Measurements from ENCODE around the gene INKA2. TPM values are rescaled to one million over a fixed set of nuclear protein-coding genes. Genes with fewer than 3 reads are reported as not detected.

The INKA2 gene
- total RNA-seq: 3.0 and 4.0 TPM in 2 replicates

DNA sequence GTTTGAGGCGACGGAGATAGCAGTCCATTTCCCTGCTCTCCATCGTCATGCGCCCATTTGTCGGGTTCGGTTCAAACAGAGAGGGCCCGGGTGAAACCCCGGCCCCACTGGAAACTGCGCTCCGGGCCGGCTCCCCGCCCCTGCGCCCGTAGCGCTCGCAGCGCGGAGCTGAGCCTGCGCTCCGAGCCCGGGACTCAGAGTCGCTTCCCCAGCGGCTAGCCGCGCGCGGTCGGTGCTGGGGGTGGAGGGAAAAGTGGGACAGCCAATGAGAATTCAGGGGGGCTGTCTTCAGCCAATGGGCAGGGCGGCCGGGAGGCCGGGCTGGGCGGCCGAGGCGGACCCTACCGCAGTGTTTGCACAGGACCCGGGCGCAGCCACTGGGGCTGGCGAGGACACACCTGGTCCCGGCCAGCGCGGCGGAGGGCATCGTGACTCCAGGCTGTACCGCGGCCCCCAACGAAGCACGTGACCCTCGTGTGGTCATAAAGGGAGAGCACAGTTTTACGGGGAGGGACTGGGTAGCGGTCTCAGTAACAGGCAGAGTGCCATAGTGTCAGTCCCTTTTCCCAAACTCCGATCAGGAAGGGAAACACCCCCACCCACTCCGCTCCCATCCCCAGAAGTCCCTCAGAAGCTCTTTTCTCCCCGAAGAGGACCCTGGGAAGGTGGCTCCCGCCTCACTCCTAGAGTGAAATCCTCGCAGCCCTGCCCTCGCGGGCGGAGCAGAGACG, at the start of gene INKA2:
INKA2 (minus strand) TSS at position 202 of the 731 bp plus-strand sequence; CDS start at position 49, 153 bp downstream.
- intact Hi-C loops (cut with micrococcal nuclease): loop anchor here (1.0 to 5.0 kb wide), 3 partner anchors 16 to 112 kb away; partner anchors contain the start of gene DDX20

GRCh38 chr1:111786669-111787207, 47.5 kb upstream of the INKA2 start:
- intact Hi-C loops (cut with micrococcal nuclease): no loop called here

- intact Hi-C loops (cut with micrococcal nuclease): no loop called here
Measured at GRCh38 chr1:111784273-111784901, 45.2 kb upstream of the INKA2 start.

DNA sequence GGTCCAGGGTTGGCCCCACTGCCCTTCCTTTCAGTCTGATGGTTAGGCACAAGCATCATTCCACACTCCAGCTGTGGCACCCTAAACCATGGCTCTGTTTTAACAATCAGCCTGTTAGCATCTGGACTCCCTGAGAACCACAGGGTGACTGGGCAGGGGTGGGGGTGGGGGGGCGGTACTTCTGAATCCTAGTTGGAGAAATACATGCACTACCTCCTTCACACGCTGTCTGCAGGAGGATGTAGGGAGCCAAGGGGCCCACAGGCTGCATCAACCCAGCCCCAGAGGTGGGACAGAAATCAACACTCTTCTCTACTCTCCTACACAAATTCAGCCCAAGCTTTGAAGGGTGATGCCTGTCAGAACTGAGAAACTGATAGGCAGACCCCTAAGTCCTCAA, 40.4 kb upstream of the INKA2 start:
- intact Hi-C loops (cut with micrococcal nuclease): no loop called here

DNA sequence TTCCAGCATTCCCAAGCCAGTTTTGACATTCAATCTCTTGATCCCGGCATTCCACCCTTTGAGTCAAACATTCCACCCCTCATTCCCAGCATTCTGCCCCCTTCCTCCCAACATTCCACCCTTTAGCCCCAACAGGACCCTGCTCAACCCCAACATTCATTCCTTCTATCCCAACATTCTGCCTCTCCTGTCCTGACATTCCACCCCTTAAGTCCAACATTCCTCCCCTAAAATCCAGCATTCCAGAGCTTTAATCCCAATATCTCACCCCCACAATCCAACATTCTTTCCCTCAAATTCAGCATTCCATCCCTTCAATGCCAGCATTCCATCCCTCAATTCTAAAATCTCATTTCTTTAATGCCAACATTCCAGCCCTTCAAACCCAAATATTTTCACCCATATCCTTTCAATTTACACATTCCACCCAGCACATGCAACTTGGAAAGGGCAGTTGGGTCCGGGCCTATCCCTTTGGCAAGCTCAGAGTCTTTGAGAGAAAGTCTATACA, 39.4 kb upstream of the INKA2 start:
- intact Hi-C loops (cut with micrococcal nuclease): no loop called here

GRCh38 chr1:111778066-111778465, 38.9 kb upstream of the INKA2 start:
- intact Hi-C loops (cut with micrococcal nuclease): no loop called here

DNA sequence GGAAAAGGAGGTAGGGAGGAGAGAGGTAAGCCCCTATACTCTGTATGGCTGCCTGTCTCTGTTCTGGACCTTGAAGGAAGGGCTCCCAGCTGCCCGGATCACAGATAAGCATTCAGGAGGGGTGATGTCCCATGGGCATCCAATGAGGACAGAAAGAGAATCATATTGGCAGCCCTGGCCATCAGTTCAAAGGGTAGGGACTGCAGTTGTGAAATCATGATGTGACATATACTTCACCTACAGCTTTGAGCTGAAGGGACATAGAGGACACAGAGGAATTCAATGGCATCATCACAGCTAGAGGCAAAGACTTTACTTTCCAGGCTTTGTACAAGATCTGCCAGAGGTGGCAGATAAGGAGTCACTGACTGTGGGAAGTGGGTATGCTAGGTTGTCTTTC, 38.1 kb upstream of the INKA2 start:
- intact Hi-C loops (cut with micrococcal nuclease): no loop called here

DNA sequence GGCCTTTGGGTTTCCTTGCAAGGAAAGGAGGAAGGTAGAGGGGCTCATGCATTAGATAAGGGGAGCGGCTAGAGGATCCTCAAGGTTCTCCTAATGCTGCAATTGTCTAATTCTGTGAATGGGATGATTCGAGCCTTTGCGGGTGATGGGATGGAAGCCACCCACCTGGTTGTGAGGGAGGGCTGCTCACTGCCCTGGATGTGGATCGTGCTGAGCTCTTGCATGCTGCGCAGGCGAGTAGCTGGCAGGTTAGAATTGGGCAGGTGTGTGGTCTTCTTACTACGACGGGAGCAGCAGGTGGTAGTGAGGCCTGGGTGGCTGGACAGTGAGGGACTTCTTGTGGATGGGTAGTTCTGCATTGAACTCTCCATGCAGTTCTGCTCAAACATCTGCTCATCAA, 37.7 kb upstream of the INKA2 start:
- intact Hi-C loops (cut with micrococcal nuclease): no loop called here

DNA sequence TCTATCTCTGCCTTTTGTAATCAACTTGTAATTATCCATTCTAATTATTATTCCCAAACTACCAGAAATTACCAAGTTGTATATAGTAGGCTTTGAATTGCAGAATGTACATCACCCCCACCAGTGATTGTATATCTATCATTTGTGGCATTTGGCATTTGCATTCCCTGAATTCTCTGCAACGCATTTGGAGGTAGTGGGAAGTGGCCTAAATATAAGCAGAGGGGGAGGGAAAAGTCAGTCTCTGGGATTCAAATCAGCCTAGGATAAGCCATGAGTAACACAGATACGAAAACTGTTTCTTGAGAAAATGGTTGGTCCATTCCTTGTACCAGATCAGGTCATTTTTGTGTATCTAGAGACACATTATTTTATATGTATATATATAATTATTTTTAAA, 37.2 kb upstream of the INKA2 start:
- intact Hi-C loops (cut with micrococcal nuclease): no loop called here

DNA sequence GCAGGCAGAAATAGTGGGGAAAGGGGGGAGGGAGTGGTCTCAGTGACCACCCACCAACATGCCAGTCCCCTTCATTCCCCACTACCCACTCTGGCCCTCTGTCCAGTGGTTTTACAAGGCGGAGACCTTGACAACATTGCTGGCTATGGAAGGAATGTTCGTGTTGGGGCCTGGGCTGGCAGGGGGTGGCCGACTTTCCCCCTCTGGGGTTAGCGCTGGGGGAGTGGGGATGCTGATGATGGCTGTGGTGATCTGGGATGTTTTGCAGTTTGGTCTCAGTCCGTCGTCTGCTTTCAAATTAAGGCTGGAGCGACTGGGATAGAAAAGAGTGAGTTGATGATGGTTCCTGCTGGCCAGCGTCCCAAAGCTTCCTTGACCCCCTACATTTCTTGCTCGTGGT, 36.8 kb upstream of the INKA2 start:
- intact Hi-C loops (cut with micrococcal nuclease): no loop called here

DNA sequence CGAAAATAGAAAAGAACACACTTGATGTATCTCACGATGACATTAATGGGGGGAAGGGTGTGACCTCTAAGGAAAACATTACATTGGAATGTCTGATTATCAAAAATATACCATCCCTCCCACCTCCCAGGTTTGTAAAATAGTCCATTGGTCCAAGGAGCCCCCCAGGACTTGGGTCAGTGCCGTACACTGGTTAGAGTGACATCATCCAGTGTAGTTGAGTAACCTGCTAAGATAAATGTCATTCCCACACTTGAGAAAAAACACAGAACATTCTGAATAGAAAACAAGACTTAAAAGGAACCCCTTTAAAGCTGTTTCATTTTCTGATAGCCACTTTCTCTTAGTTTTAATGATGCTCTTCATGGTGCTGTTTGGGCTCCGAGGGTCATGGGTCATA, 31.7 kb upstream of the INKA2 start:
- intact Hi-C loops (cut with micrococcal nuclease): no loop called here

- intact Hi-C loops (cut with micrococcal nuclease): loop anchor here (1.0 kb wide), 1 partner anchor 54 kb away; no protein-coding TSS in a partner anchor
Measured at GRCh38 chr1:111769517-111770146, 30.4 kb upstream of the INKA2 start.

- intact Hi-C loops (cut with micrococcal nuclease): loop anchor here (1.0 kb wide), 1 partner anchor 53 kb away; no protein-coding TSS in a partner anchor
Measured at GRCh38 chr1:111768625-111769024, 29.4 kb upstream of the INKA2 start.

GRCh38 chr1:111768023-111768422, 28.8 kb upstream of the INKA2 start:
- intact Hi-C loops (cut with micrococcal nuclease): no loop called here

- intact Hi-C loops (cut with micrococcal nuclease): no loop called here
Measured at GRCh38 chr1:111762332-111762731, 23.1 kb upstream of the INKA2 start.

- intact Hi-C loops (cut with micrococcal nuclease): no loop called here
Measured at GRCh38 chr1:111761717-111762116, 22.5 kb upstream of the INKA2 start.

DNA sequence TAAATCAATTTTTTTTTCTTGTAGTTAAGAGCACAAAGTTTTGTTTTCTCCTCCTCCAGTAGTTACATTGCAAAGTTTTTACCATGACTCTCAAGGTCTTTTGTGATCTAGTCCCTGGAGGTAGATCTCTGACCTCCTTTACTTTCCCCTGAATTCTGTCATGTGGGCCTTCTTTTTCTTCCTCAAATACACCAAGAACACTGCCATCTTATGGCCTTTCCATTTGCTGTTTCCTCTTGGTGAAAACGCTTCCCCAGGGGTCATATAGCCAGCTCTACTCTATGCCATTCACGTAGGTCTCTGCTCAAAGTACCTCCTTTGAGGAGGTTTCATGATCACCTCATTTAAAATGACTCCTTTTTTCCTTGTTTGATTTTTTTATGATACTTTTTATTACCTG, 19.2 kb upstream of the INKA2 start:
- intact Hi-C loops (cut with micrococcal nuclease): loop anchor here (5.0 to 10.0 kb wide), 4 partner anchors 541 to 884 kb away; partner anchors contain the start of genes CD53 and LRIF1

DNA sequence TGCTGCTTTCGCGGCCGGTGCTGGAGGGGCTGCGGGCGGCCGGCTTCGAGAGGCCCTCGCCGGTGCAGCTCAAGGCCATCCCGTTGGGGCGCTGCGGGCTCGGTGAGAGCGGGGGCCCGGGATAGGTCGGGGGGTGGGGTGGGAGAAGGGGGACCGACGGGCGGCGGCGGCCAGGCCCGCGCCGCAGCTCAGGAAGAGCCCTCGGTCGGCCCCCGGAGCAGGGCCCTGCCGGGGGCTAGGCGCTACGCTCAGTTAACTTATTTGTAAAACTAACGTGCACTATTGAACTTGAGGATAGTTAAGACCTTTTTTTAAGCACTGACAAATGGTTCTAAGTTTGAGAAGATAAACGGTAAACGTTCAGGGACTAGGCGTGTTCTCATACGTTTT, 16.9 kb upstream of the INKA2 start:
- intact Hi-C loops (cut with micrococcal nuclease): loop anchor here (5.0 to 10.0 kb wide), 4 partner anchors 539 to 881 kb away; partner anchors contain the start of genes CD53 and LRIF1

DNA sequence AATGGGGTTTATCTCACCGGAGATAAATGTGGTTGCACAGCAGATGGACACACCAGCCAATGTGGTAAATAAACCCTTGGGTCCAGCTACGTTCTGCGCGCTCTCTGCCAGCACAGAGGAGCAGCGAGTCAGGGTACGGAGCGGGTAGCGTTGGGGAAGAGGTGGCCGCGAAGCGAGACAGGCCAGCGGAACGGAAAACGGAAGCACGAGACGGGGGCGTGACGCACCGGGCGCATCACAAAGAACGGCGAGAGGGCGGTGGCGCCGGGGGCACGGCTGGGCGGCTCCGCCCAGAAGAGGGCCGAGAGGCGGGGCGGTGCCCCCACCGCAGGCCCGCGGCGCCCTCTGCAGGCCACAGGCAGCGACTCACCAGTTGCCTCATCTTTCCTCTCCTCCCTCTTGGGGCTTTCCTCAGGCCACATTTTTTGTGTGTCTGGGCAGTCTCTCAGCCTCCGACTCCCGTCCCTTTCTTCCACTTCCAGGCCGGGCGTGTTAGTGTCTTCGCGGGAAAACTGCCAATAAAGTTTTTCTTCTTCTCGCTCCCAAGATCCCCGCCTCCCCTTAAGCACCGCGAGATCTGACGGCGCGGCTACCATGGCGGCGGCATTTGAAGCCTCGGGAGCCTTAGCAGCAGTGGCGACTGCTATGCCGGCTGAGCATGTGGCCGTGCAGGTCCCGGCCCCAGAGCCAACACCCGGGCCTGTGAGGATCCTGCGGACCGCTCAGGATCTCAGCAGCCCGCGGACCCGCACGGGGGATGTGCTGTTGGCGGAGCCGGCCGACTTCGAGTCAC, 16.3 kb upstream of the INKA2 start, which contains the start of gene DDX20:
DDX20 (plus strand) TSS at position 571 of the 793 bp plus-strand sequence; CDS start at position 595, 24 bp downstream.
- intact Hi-C loops (cut with micrococcal nuclease): loop anchor here (1.0 to 10.0 kb wide), 10 partner anchors 16 to 881 kb away; partner anchors contain the start of genes ATP5PB, CD53, INKA2 and LRIF1

- intact Hi-C loops (cut with micrococcal nuclease): loop anchor here (1.0 to 10.0 kb wide), 10 partner anchors 16 to 880 kb away; partner anchors contain the start of genes ATP5PB, CD53, INKA2 and LRIF1
Measured at GRCh38 chr1:111754984-111755330, 15.8 kb upstream of the INKA2 start.
